K562 (cell line): ENCODE measurements around the gene DHX40.
A peak's percentile ranks its signal among the peaks of the same experiment; 100 is the strongest.

Source experiments
- DPF2 ChIP-seq: fragments of 450-650 bp; IDR thresholded peaks from 2 replicates; pipeline ENCODE4 v1.6.1; 2016
- ERF ChIP-seq: fragments of 450-650 bp; formaldehyde crosslinking; IDR thresholded peaks from 2 replicates; pipeline ENCODE4 v1.4.0; 2020; ENCODE audit warnings: mild to moderate bottlenecking, mixed read lengths
- ETV6 ChIP-seq, 3 experiments: fragments of 150-350 bp in 1 of 3; sonication (generic) in 1 of 3; formaldehyde crosslinking in 1 of 3; IDR thresholded peaks; 2 replicates each; pipeline versions ENCODE4 v1.6.1 to v1.8.0; 2014 to 2022; ENCODE audit warnings: borderline replicate concordance in 2 of 3, low read depth in 2 of 3, antibody characterized with exemption in 1 of 3, low read length in 1 of 3, mild to moderate bottlenecking in 1 of 3, missing genetic modification reagents in 1 of 3
- NCOA1 ChIP-seq: fragments of 450-650 bp; IDR thresholded peaks from 2 replicates; pipeline ENCODE4 v1.6.1; 2016; ENCODE audit warnings: low read depth
- SIN3A ChIP-seq, 2 experiments: fragments of 150-350 bp in 1 of 2; IDR thresholded peaks; 2 replicates each; pipeline ENCODE4 v1.6.1; 2011 to 2016; ENCODE audit warnings: borderline replicate concordance in 2 of 2, low read depth in 2 of 2, low read length in 2 of 2, mild to moderate bottlenecking in 2 of 2, moderate library complexity in 2 of 2; ENCODE audit not compliant: control insufficient read depth in 1 of 2
- SNAPC5 ChIP-seq: fragments of 250-450 bp; sonication (Bioruptor Pico); IDR thresholded peaks from 2 replicates; pipeline ENCODE4 v1.8.0; 2021; ENCODE audit warnings: moderate library complexity, mild to moderate bottlenecking, inconsistent platforms
- TFE3 ChIP-seq: fragments of 450-650 bp; formaldehyde crosslinking; IDR thresholded peaks from 2 replicates; pipeline ENCODE4 v1.4.0; 2020; ENCODE audit warnings: mild to moderate bottlenecking, mixed read lengths
- THRA ChIP-seq: fragments of 450-650 bp; IDR thresholded peaks from 2 replicates; pipeline ENCODE4 v1.6.1; 2017; ENCODE audit warnings: mild to moderate bottlenecking, moderate library complexity
- ZBTB7A ChIP-seq: IDR thresholded peaks from 2 replicates; pipeline ENCODE4 v1.6.1; 2011; ENCODE audit warnings: low read depth, mild to moderate bottlenecking, low read length, moderate library complexity, borderline replicate concordance; ENCODE audit not compliant: control insufficient read depth
- ZNF239 ChIP-seq: fragments of 250-450 bp; sonication (Bioruptor Pico); IDR thresholded peaks from 2 replicates; pipeline ENCODE4 v1.4.0; 2020; ENCODE audit warnings: mild to moderate bottlenecking

- TF ChIP-seq ZBTB7A (no peak), SNAPC5 (peak; percentile 65; the same call in 1 of the 2 replicates), ERF (CRISPR knock-in tag) (no peak), DPF2 (no peak), ETV6 (IDR thresholded peaks at IDR 0.05; ENCODE audit: borderline replicate concordance in 1 of 2, low read depth in 2 of 2, low read length in 1 of 2) (no peak), ETV6 (CRISPR knock-in tag; IDR thresholded peaks at IDR 0.05; ENCODE audit: borderline replicate concordance) (no peak), THRA (no peak), ZNF239 (CRISPR knock-in tag) (no peak), SIN3A (IDR thresholded peaks at IDR 0.05; ENCODE audit: borderline replicate concordance in 2 of 2, control insufficient read depth in 1 of 2, low read depth in 2 of 2, low read length in 2 of 2) (no peak), NCOA1 (no peak), TFE3 (CRISPR knock-in tag) (no peak)
Observed at GRCh38 chr17:59527325-59527917, 38.0 kb upstream of the DHX40 start.
